ENCODE measurements around the gene PEX14. TPM values are rescaled to one million over a fixed set of nuclear protein-coding genes. Genes with fewer than 3 reads are reported as not detected.
"Not testable (repeated sequence)": the region's sequence is repeated elsewhere in the genome, so short reads cannot be mapped to it uniquely, and the experiment has no call there.

PEX14 gene
- total RNA-seq, 4 donors from 2014 or later, result 14.6 to 19.0 (median 17.6) TPM

DNA sequence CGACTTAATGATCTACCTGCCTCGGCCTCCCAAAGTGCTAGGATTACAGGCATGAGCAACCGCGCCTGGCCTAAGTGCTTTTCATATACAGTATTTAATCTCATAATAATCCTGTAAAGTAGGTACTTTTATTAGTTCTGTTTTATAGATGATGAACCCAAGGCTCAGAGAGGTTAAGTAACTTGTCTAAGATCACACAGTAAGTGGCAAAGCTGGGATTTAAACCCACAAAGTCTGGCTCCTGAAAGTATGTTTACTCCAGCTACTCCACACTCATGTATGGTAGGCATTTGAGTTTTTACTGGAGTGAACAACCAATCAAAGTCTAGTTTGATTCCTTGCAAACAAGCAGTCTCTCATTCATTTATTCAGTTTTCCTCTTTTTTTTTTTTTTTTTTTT is 4.7 kb upstream of the PEX14 start:
- Histone ChIP-seq H3K36me3 (peaks cover 42% of the 10 kb centered on the region), H3K27me3 (no peaks in the 10 kb centered on the region), H3K27ac (no peak overlapping the region), H3K9me3 (no peaks in the 10 kb centered on the region), H3K4me1 (peaks cover 19% of the 10 kb centered on the region), H3K4me3 (no peak overlapping the region)
- TF ChIP-seq CTCF (IDR thresholded peaks at IDR 0.05) (no peak), POLR2A (IDR thresholded peaks at IDR 0.05) (no peak), EP300 (IDR thresholded peaks at IDR 0.05) (no peak), POLR2AphosphoS5 (IDR thresholded peaks at IDR 0.05) (no peak)
- 97% methylated on average over 4 of the region's 4 CpGs for WGBS
- no peak for DNase-seq (ENCODE audit: low spot score in 2 of 2)

- H3K4me1 ChIP-seq, result peaks cover 34% of the 10 kb centered on the region
- WGBS, result 12% methylated on average over 7 of the region's 23 CpGs
- DNase-seq (ENCODE audit: low spot score in 2 of 2), result no peak
- H3K4me3 ChIP-seq, result peak overlapping the region; percentile 83
- peaks cover 26% of the 10 kb centered on the region for H3K36me3 ChIP-seq
- no peaks in the 10 kb centered on the region for H3K9me3 ChIP-seq
- no peaks in the 10 kb centered on the region for H3K27me3 ChIP-seq
- H3K27ac ChIP-seq, result peak overlapping the region; percentile 58
- TF ChIP-seq POLR2AphosphoS5 (IDR thresholded peaks at IDR 0.05), result no peak
- TF ChIP-seq POLR2A (IDR thresholded peaks at IDR 0.05), result no peak
- no peak for TF ChIP-seq EP300 (IDR thresholded peaks at IDR 0.05)
- no peak for TF ChIP-seq CTCF (IDR thresholded peaks at IDR 0.05)
These were observed 3.1 kb upstream of the PEX14 start for GRCh38 chr1:10471411-10472219.

GRCh38 chr1:10472220-10473144 is 2.3 kb upstream of the PEX14 start, which contains the start of gene DFFA:
TSS of gene DFFA (minus strand) at chr1:10472529. CDS start at chr1:10472458, 71 bp downstream.
- peaks cover 36% of the 10 kb centered on the region for H3K4me1 ChIP-seq
- H3K27ac ChIP-seq, result peak within 1 kb of the TSS; percentile 58
- WGBS, result 4% methylated on average over 17 of the region's 59 CpGs
- no peaks in the 10 kb centered on the region for H3K27me3 ChIP-seq
- no peaks in the 10 kb centered on the region for H3K9me3 ChIP-seq
- peak within 1 kb of the TSS; percentile 83 for H3K4me3 ChIP-seq
- TF ChIP-seq POLR2AphosphoS5 (IDR thresholded peaks at IDR 0.05), result peak in 1 of 3 donors; percentile 66
- TF ChIP-seq EP300 (IDR thresholded peaks at IDR 0.05), result no peak
- peaks cover 17% of the 10 kb centered on the region for H3K36me3 ChIP-seq
- DNase-seq (ENCODE audit: low spot score in 2 of 2), result peak; percentile 95 to 96

GRCh38 chr1:10473145-10473765 is 1.5 kb upstream of the PEX14 start:
- TF ChIP-seq POLR2AphosphoS5 (IDR thresholded peaks at IDR 0.05) (no peak), CTCF (IDR thresholded peaks at IDR 0.05) (no peak), POLR2A (IDR thresholded peaks at IDR 0.05) (no peak), EP300 (IDR thresholded peaks at IDR 0.05) (no peak)
- Histone ChIP-seq H3K36me3 (peaks cover 10% of the 10 kb centered on the region), H3K27ac (no peak overlapping the region), H3K4me1 (peaks cover 36% of the 10 kb centered on the region), H3K9me3 (no peaks in the 10 kb centered on the region), H3K4me3 (no peak overlapping the region), H3K27me3 (no peaks in the 10 kb centered on the region)
- no peak for DNase-seq (ENCODE audit: low spot score in 2 of 2)
- 89% methylated on average over 23 of the region's 23 CpGs for WGBS

DNA sequence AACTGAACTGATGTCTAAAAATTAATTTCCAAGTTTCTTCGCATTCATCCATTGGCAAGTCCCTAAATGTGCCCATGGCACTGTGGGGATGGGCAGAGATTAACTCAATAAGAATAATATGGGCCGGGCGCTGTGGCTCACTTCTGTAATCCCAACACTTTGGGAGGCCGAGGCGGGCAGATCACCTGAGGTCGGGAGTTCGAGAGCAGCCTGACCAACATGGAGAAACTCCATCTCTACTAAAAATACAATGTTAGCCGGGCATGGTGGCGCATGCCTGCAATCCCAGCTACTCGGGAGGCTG is 489 bp upstream of the PEX14 start:
- H3K4me3 ChIP-seq, result peak overlapping the region; percentile 100
- not testable (repeated sequence) for H3K36me3 ChIP-seq; DNase-seq (ENCODE audit: low spot score in 2 of 2); H3K27me3 ChIP-seq; H3K9me3 ChIP-seq; H3K27ac ChIP-seq
- 89% methylated on average over 10 of the region's 10 CpGs for WGBS
- peaks cover 36% of the 10 kb centered on the region for H3K4me1 ChIP-seq
